GM18507 (cell line): Measurements from ENCODE around the gene ZNF516.

Experiments
- DNase-seq: peaks from one replicate; pipeline ENCODE4 v3.0.0; 2011; ENCODE audit warnings: low read depth; ENCODE audit not compliant: insufficient read length; ENCODE audit errors: extremely low spot score
- FAIRE-seq: peaks from 2 replicates; lab custom pipeline; 2011; peaks lifted over from hg19 to GRCh38; lab: Jason Lieb, UNC

The ZNF516 gene

DNA sequence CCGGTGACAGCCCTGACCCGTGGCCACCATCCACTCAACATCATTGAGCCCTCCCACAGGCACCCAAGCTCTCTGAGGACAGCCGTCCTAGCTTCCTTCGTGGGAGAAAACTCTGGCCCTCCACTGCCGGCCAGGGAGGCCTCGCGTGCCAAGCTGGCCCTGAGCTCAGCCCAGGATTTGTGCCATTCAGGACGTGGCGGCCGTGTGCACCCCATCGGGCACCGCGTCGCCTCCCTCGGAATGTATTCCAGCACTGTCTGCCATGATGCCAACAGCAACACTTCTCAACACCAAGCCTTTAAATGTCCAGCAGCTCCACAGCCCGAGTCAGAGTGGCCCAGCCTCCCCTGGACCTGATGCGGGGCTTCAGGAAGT, 35.7 kb downstream of the ZNF516 start:
- DNase-seq, result no peak
- FAIRE-seq, result no peak

DNA sequence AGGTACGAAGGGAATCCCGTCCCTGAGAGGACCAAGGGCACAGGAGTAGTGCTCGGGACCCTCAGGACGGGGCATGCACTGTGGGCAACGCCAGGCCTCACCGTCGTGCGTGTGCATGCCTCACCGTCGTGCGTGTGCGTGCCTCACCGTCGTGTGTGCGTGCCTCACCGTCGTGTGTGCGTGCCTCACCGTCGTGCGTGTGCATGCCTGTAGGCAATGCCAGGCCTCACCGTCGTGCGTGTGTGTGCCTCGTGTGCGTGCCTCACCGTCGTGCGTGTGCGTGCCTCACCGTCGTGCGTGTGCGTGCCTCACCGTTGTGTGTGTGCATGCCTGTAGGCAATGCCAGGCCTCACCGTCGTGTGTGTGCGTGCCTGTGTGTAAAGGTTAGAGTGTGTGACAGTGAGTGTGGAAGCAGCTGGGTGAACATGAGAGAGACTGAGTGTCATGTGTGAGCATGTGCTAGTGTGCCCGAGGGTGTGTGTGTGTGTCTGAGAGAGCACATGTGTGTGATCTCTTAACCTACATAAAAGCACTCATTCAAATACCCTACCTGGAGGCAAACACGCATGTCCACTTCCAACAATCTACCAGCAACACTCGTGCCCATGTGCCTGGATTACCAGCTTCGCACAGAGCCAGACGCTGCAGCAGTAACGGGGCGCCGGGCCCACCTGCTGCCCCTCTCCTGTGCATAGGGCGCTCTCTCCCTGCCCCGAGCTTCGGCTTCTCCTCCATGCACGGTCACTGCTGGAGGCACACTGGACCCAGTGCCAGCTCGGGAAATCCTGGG, 36.3 kb downstream of the ZNF516 start:
- FAIRE-seq, result no peak
- no peak for DNase-seq

DNA sequence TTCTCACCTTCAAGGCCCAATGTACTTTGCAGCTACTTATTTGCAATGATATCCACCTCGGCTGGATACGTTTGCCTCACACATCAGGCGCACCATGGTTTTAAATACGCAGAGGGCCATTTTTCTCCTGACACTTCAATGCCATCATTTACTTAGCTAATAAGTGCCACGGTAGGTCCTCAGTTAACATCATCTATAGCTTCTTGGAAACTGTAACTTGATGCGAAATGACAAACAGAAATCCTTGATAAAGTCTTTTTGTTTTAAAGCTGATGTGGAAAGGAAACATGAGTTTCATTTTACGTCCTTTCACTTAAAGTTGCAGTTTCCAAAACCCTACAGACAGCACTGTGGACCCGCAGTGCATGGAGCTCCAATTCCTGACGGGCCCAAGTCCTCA, 37.1 kb downstream of the ZNF516 start:
- no peak for FAIRE-seq

DNA sequence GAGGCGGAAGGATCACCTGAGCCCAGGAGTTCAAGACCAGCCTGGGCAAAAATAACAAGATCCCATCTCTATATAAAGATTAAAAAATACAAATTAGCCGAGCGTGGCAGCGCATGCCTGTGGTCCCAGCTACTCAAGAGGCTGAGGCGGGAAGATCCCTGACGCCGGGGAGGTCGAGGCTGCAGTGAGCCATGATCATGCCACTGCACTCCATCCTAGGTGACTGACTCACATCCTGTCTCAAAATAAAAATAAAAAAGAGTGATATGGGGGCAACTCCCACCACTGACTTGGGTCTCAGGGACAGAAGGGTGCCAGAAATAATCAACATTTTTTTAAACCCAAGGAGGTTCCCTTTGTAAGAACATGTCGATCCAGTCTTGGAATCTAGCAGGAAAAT, 37.6 kb downstream of the ZNF516 start:
- DNase-seq, result no peak
- no peak for FAIRE-seq

More for the DNA sequence above, 37.1 kb downstream of the ZNF516 start:
- no peak for DNase-seq

DNA sequence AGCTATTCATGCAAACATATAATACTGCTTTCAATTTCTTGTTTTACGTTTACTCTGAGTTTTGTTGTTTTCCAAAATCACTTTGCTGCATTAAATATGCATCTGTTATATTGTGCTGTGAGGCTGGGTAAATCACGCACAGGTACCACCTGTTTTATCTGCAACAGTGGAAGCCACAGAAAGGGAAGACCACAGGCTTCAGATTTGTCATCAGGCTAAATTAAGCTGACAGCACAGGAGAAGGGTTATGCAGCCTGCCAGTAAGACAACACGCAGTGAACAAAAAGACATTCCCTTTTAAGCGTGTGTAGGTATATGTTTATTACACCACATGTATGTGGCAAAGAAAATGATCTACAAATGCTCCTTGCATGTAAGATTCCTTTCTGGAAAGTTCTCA, 38.2 kb downstream of the ZNF516 start:
- DNase-seq, result no peak
- no peak for FAIRE-seq

DNA sequence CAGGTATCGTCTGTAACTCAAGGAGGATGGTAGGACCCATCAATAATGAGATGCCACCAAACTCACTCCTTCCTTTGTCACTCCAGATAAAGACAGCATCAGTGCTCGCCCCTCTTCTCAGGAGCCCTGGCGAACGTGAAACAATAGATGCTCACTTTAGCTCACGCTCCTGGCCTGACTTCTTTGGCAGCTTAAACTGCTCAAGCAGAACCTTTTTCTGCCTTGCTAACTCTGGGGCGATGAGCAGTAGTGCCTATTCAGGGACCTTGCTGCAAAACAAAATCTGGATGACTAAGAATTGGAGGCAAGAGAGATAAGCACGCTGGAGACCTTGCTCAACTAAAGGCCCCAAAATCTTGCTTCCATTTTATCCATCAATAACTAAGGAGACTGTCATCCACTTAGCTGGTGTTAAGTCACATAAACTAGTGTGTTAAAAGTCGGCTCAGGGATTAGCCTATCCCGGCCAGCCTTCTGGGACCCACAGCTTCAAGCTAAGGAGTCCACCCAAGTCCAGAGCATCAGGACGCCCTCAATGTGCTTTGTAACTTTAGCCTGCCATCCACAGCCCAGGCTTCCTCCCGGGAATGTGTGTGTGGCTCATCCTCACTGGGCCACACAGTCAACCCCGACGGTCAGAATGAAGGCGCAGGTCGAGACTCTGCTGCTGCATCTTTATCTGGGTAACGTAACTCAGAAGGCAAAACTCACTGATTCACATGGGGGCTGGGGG, 38.9 kb downstream of the ZNF516 start:
- no peak for FAIRE-seq

DNA sequence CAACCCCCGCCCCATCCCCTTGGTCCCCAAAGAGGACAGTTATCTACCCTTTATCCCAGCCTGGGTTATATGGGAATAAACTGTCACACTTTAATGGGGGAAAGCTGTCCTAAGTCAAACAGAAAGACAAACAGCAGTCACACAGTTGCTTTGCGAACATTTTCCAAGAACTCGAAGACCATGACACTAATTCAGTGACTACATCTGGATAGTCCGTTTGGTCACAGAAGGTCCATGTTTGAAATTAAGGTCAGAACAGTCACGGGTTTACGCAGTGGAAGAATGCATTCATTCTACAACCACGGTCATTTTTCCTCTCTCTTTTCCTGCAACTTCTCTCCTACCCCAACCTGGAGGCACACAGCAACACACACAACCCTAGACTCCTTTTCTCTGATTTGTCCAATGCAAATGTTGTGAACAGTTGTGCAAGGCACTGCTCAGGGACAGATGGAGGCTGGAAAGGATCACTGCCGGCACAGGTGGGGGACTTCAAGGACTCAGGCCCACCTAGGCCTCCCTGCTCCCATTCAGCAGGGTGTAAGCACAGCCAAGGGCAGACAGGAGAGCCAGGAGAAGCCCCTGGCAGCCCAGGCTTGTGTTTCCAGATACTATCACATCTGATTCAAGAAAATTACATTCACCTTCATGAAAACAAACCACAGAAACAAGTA, 39.9 kb downstream of the ZNF516 start:
- DNase-seq (no peak), FAIRE-seq (no peak)

More for the DNA sequence above, 38.9 kb downstream of the ZNF516 start:
- no peak for DNase-seq

DNA sequence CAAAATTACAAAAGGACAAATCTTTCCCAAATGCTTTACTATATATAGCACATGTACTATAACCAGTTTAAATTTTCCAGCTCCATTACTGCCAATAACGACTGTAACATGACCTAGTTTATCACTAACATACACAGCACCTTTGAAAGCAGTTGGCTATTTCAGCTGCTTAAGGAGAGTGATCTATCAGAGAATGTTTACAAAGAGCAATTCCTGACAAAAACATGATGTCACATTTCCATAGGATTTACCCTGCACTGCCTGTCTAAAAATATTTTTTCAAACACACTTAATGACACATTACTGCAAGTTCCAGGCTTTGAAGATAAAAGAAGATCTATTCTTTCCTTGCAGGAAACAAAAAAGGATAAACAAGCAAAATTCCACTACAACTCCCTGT, 40.6 kb downstream of the ZNF516 start:
- DNase-seq, result no peak

DNA sequence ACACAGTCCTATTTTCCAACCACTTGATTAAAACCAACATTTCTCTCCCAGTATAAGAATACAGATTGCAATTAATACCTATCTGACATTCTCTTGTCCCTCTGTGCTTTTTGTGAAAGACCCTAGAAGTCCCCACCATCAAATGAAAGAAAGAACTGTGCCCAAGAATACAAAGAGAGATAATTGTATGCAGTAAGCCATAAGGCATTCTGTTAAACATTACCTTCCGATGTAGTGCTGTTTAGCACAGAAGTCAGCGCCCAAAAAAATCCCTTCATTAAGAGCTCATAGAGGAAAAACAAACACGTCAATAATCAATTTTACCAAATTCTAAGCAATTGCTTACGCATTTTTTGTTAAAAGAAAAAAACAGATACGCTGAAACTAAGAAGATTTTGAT, 41.1 kb downstream of the ZNF516 start:
- DNase-seq, result no peak
- no peak for FAIRE-seq

More for the DNA sequence above, 40.6 kb downstream of the ZNF516 start:
- no peak for FAIRE-seq

DNA sequence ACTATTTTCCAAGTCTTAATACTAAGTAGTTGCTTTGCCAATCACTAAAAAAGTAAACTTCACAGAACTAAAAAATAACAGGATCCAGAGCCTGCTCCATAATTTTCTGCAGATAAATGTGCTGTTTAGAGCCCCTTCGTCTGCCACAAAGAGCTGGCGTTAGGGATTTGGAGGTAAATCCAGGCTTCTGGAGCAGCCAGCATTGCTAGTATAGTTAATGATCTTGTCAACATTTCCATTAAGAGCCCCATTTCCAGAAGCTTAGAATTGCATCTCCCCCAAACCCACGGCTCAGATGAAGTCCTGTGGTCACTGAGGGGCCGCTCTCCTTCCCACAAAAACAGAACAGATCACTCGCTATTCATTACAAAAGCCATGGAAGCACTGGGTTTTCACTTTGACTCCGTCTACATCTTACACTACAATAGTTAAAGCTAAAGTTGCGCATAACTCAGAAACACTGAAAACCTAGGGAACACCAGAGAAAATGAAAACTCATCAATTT, 41.9 kb downstream of the ZNF516 start:
- DNase-seq (no peak), FAIRE-seq (no peak)

DNA sequence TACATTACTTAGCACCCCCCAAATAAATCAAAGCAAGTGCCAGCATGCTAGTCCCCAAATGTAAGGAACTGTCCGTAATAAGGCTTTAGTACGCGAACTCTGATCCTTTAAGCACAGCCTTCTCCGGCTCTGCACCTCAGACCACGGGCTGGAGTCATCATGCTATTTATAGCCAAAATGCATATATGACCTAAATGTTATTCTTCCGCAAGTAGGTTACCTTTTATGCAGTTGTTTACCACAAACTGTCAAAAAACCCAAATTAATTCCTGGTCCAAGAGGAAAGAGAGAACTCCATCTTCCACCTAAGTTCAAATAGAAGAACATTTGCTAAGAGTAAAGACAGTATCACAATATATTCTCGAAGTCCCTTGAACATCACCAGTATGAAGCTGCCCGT, 42.7 kb downstream of the ZNF516 start:
- FAIRE-seq, result no peak
- DNase-seq, result no peak

DNA sequence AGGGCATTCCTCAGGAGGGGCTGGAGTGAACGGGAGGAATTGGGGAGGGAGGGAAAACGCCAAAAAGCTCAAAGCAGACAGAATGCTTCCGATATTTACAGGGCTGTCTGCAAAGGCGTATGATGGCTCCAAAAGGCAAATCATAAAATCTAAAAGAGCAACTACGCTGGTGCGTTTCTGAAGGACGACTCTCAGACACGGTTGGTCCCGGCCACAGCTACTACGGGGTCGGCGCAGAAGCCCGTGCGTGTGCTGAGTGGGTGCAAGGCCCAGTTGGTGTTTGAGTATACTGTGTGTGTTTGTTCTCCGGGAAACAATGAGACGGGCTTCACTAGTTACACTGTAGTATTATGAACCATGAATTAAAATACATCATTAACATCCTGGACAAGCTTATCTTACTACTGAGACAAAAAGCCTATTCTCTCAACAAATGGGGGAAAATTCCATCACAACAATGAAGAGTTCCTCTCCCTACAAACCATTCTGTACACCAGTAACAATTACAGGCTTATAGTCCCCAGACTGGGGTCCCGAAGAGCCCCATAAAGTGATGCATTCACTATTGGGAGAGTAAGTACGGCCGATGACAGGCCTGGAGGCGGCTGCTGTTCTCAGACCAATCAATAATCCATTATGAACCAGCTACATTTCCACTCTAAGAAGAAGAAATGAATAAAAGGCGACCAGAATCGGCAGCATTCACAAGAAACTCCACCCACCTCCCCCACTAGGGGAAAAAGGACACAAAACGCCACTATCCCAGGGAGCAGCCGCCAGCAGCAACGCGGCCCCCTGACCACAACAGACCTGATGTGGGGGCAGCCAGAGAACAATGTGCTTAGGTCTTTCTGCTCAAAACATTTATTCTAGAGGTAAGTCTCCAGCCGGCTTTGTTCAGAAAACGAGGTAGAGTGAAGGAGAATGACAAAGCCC, 43.4 kb downstream of the ZNF516 start:
- no peak for DNase-seq

DNA sequence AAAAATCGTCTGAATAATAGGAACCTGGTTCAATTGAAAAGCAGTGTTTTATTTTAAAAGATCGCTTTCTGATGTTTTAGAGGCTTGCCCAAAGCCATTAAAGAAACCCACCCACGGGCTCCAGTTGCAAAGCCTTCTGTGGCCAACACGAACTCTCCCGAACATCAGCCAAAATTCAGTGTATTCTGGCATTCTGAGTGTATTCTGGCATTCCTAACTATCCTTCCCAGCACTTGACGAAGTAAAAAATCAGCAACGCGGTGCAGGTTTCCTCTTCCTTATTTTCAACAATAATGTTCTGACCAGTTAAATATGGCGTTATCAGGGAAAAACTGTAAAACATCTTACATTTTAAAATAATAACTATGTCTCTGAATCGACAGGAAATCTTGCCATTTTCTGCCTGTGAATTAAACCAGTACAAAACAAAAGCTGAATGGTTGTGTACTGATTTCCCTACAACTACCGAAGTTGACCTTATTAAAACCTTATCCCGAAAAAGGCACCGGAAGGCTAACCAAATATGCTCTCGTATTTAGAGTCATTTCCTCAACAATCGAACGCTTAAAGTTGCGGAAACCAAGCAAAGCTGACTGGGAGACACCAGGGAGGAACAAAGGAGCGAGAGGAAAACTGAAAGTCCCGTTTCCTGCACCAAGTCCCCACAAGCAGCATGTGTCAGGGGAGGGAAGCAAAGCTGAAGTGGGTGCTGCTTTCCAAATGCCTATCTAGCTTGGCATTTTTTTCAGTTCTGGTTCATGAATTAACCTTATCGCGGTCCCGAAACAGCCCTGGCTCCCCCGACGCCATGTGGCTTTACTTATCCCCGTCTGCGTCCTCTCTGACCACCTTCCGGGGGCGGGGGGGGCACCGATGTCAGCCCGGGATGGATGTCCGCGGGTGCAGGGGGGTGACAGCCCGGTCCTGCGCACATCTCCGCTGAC, 44.3 kb downstream of the ZNF516 start:
- peak; percentile 82 for FAIRE-seq
- DNase-seq, result no peak

More for the DNA sequence above, 43.4 kb downstream of the ZNF516 start:
- peak; percentile 52 for FAIRE-seq

DNA sequence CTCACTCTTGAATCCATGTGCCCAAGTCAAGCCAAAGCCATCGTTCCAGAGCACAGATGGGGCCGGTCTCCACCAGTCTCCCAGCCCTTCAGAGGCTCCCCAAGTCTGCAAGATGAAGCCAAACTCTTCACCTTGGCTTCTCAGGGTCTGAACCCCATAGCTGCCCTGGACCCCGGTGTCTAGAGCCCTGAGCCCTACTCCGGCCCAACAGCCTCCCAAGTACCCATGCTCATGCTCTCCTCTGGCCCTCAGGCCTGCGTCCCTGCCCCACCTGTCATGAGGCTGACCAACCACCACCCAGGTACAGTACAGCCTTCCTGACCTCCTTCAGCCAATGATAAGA, 46.0 kb downstream of the ZNF516 start:
- no peak for FAIRE-seq
- DNase-seq, result no peak

DNA sequence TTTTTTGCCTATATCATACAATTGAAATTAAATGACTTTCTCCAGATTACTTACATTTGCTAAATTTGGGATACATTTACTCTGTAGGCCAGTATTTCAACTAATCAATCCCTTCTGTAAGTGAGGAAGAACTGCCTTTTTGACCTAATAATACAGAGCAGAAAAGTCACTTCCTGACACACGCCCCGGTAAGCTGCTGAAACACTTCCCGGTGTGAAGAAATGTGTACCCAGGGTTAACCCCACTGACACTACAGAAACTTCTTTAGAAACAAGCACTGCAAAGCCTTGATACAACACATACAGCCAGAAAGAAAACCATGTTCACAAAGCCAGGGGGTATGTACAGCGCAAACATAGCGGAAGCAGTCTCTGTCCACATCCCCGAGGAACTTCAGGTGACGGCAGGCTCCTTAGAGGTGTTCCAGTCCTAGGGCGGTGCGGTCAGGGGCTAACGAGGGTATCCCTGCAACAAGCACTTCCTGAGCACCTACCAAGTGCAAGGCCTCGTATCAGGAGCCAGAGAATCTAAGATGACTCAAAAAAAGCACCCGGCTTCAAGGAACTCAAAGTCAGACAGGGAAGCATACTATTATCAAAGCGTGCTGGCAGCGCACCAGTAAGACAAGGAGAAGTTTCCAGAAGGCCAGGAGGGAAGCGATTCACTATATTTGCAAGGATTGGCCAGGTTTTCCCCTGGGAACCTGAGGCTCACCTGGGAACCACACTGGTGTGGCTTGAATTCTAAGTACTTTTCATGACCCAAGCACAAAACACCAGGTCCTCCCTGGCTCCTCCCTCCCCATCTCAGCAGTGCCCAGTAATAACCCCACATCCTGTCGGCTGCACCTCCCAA, 46.6 kb downstream of the ZNF516 start:
- no peak for FAIRE-seq
- no peak for DNase-seq

DNA sequence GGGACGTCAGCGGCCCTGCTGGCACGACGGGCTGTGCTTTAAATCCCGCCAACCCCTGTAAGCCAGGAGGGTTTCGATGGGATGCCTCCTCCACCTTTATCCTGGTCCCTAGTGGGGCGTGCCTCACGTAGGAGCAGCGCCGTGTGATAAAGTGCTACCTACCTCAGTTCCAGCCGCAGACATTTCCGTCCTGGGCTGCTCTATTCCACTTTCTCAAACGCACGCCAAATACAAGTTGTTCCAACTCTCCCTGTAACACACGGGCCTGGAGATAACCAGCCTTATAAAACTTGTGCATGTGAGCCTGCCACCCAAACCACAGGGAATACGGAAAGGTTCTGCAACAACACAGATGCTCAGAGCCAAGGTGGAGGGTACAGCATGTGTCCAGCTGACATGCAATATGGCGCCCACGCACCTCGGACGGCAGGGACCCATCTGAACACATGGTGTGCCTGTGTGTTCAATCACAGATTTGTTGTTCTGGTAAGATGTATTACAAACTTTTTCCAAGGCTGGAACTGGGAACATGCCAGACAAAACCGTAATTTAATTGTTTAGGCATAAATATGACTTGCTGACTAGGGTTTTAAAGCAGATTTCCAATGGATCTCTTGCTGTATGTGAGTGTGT, 47.7 kb downstream of the ZNF516 start:
- FAIRE-seq (no peak), DNase-seq (no peak)
